HG02759 (cell line): ENCODE results near the gene MYOG.

ENCODE experiments used
- ATAC-seq: cut with Tn5 transposase; IDR thresholded peaks from one replicate; pipeline ENCODE4 v1.9.1; 2021; ENCODE audit warnings: mild to moderate bottlenecking, moderate library complexity; ENCODE audit not compliant: unreplicated experiment

MYOG gene

GRCh38 chr1:203091199-203091477 is 5.3 kb upstream of the MYOG start:
- ATAC-seq, result no peak

- no peak for ATAC-seq
These were observed 4.8 kb upstream of the MYOG start for GRCh38 chr1:203090421-203091198.

- ATAC-seq, result no peak
These were observed 3.8 kb upstream of the MYOG start for GRCh38 chr1:203089651-203090045.

GRCh38 chr1:203089001-203089650 is 3.3 kb upstream of the MYOG start:
- ATAC-seq, result no peak

- ATAC-seq, result no peak
These were observed 2.6 kb upstream of the MYOG start for GRCh38 chr1:203088441-203088840.

- ATAC-seq, result no peak
These were observed 1.4 kb upstream of the MYOG start for GRCh38 chr1:203086992-203087763.

GRCh38 chr1:203084588-203085527 is 954 bp downstream of the MYOG start:
- no peak for ATAC-seq

GRCh38 chr1:203083463-203083921 is 2.3 kb downstream of the MYOG start:
- ATAC-seq, result no peak

GRCh38 chr1:203082571-203083462 is 3.0 kb downstream of the MYOG start:
- ATAC-seq, result no peak

- no peak for ATAC-seq
These were observed 3.6 kb downstream of the MYOG start for GRCh38 chr1:203082231-203082505.

- no peak for ATAC-seq
These were observed 4.2 kb downstream of the MYOG start for GRCh38 chr1:203081465-203082230.

- no peak for ATAC-seq
These were observed 5.4 kb downstream of the MYOG start for GRCh38 chr1:203080456-203080855.

GRCh38 chr1:203078478-203078877 is 7.3 kb downstream of the MYOG start:
- ATAC-seq, result no peak

GRCh38 chr1:203077956-203078355 is 7.9 kb downstream of the MYOG start:
- no peak for ATAC-seq

- ATAC-seq, result no peak
These were observed 8.4 kb downstream of the MYOG start for GRCh38 chr1:203077367-203077766.

- no peak for ATAC-seq
These were observed 9.7 kb downstream of the MYOG start for GRCh38 chr1:203076031-203076511.

- no peak for ATAC-seq
These were observed 10.4 kb downstream of the MYOG start for GRCh38 chr1:203075236-203076030.

GRCh38 chr1:203074610-203075009 is 11.2 kb downstream of the MYOG start:
- ATAC-seq, result no peak
